HS-27A (cell line): Measurements from ENCODE around the gene GBGT1.

Source experiments
- DNase-seq: peaks from one replicate; pipeline ENCODE4 v3.0.0-alpha.2; 2012; ENCODE audit warnings: low read depth, missing footprints

The GBGT1 gene

GRCh38 chr9:133125941-133126696 is 37.6 kb downstream of the GBGT1 start:
- DNase-seq: no peak

GRCh38 chr9:133124907-133125275 is 38.8 kb downstream of the GBGT1 start:
- no peak for DNase-seq

GRCh38 chr9:133124123-133124906 is 39.4 kb downstream of the GBGT1 start:
- no peak for DNase-seq

GRCh38 chr9:133122935-133123611 is 40.6 kb downstream of the GBGT1 start:
- no peak for DNase-seq

- DNase-seq: no peak
Measured at GRCh38 chr9:133122605-133122934, 41.1 kb downstream of the GBGT1 start.

GRCh38 chr9:133121915-133122550 is 41.7 kb downstream of the GBGT1 start:
- DNase-seq: no peak

GRCh38 chr9:133121198-133121914 is 42.4 kb downstream of the GBGT1 start, which contains the start of gene RALGDS:
RALGDS (minus strand) TSS chr9:133121240; CDS start chr9:133121154, 86 bp downstream.
- DNase-seq: no peak

- DNase-seq: no peak
Measured at GRCh38 chr9:133120501-133121197, 43.1 kb downstream of the GBGT1 start.

GRCh38 chr9:133119846-133120500 is 43.7 kb downstream of the GBGT1 start:
- DNase-seq: no peak

GRCh38 chr9:133119103-133119845 is 44.4 kb downstream of the GBGT1 start:
- no peak for DNase-seq

- no peak for DNase-seq
Measured at GRCh38 chr9:133118568-133118967, 45.1 kb downstream of the GBGT1 start.

GRCh38 chr9:133118179-133118520 is 45.6 kb downstream of the GBGT1 start:
- DNase-seq: no peak

GRCh38 chr9:133117271-133118178 is 46.2 kb downstream of the GBGT1 start:
- DNase-seq: no peak

GRCh38 chr9:133116346-133117231 is 47.1 kb downstream of the GBGT1 start:
- DNase-seq: no peak

- DNase-seq: no peak
Measured at GRCh38 chr9:133115604-133116345, 47.9 kb downstream of the GBGT1 start.

- no peak for DNase-seq
Measured at GRCh38 chr9:133114886-133115603, 48.7 kb downstream of the GBGT1 start.
